Dendritic cell treated with granulocyte-macrophage colony-stimulating factor and Interleukin-4, amounts not matched to agents 40 ng/mL and 50 ng/mL, for 4 days (primary cell): ENCODE results near the gene MAP2K4.
"Not testable (repeated sequence)": the region's sequence is repeated elsewhere in the genome, so short reads cannot be mapped to it uniquely, and the experiment has no call there.

Experiments
- H3K27ac Mint-ChIP-seq: one replicate; pipeline ENCODE4 v1.8.0; 2022; ENCODE audit warnings: mild to moderate bottlenecking, mixed read lengths
- H3K27me3 Mint-ChIP-seq: one replicate; pipeline ENCODE4 v1.8.0; 2022; ENCODE audit warnings: mild to moderate bottlenecking, mixed read lengths
- H3K36me3 Mint-ChIP-seq: one replicate; pipeline ENCODE4 v1.8.0; 2022; ENCODE audit warnings: low read depth, mixed read lengths
- H3K4me1 Mint-ChIP-seq: one replicate; pipeline ENCODE4 v1.8.0; 2022; ENCODE audit warnings: low read depth, mixed read lengths
- H3K4me3 Mint-ChIP-seq: one replicate; pipeline ENCODE4 v1.8.0; 2022; ENCODE audit warnings: mild to moderate bottlenecking, moderate library complexity, mixed read lengths
- H3K9me3 Mint-ChIP-seq: one replicate; pipeline ENCODE4 v1.8.0; 2022; ENCODE audit warnings: mixed read lengths
- intact Hi-C: fragments of 100-400 bp; cut with micrococcal nuclease; formaldehyde crosslinking; loops from one replicate; pipeline ENCODE4 v1.15.0; 2022

Gene MAP2K4

DNA sequence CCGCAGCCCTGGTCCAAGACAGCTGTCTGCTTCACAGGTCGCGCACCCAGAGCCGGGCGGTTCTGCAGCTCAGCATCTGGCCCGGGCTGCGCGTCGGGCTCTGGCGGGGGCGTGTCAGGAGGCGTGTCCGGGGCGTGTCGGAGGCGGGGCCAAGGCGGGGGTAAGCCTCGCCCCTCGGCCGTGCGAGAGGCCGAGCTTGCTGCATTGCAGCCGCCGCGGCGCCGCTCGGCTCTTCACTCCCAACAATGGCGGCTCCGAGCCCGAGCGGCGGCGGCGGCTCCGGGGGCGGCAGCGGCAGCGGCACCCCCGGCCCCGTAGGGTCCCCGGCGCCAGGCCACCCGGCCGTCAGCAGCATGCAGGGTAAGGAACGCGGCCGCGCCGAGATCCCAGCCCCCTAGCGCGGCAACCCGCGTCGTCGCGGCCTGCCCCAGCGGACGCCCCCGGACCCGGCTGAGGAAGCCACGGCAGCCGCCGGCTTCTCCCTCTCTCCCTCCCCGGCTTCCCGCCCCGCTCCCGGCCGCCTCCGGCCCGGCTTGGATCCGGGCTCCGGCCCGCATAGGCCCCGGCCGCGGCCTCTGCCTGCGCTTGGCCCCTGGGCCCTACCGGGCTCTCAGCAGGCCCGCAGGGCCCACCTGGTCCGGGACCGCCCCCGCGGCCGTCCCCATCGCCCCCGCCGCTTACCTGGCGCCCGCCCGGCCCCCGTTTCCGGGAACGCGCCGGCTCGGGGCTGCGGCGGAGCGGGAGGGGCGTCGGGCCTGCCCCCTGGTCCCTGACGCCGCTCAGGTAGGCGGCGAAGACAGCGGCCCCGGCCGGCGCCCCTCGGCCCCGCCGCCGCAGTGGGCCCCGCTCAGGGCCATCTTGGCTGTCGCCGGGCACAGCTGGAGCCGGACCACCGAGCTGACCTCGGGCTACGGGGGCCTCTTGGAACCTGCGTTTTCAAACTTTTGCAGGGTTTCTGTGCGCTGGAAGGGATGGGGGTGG is at the start of gene MAP2K4:
TSS of gene MAP2K4 (plus strand) at position 236 of the 981 bp plus-strand sequence. CDS start at position 246, 10 bp downstream.
- H3K9me3 Mint-ChIP-seq = no peaks in the 10 kb centered on the region
- peaks cover under 1% of the 10 kb centered on the region for H3K36me3 Mint-ChIP-seq
- peaks cover 29% of the 10 kb centered on the region for H3K4me1 Mint-ChIP-seq
- peak within 1 kb of the TSS; percentile 74 for H3K4me3 Mint-ChIP-seq
- peaks cover 15% of the 10 kb centered on the region for H3K27me3 Mint-ChIP-seq
- intact Hi-C loops = loop anchor here (1.0 kb wide), 1 partner anchor 25 kb away; no protein-coding TSS in a partner anchor
- peak within 1 kb of the TSS; percentile 60 for H3K27ac Mint-ChIP-seq

GRCh38 chr17:11972741-11973140 is 47.9 kb upstream of the MAP2K4 start:
- Mint-ChIP-seq H3K36me3 (peaks cover 32% of the 10 kb centered on the region), H3K9me3 (peaks cover 24% of the 10 kb centered on the region)
- intact Hi-C loops, H3K27ac Mint-ChIP-seq, H3K4me3 Mint-ChIP-seq, H3K4me1 Mint-ChIP-seq, H3K27me3 Mint-ChIP-seq: not testable (repeated sequence)

DNA sequence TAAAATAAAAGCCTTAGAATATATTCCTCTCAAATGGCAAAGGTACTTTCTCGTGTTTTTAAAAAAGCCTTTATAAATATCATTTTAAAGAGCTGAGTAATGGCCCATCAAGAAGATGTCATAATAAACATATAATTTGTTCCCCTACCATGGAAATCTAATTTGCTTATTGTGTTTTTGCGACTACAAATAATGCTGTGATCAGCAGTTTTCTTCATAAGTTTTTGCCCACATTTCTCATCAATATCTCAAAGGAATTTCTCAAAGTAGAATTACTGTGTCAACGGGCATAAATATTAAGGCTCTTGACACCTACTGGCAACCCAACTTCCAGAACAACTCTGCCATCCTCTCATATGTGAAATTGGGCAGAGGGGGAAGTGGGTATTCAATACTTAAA is 40.9 kb upstream of the MAP2K4 start:
- no peaks in the 10 kb centered on the region for H3K4me1 Mint-ChIP-seq
- intact Hi-C loops = no loop called here
- no peaks in the 10 kb centered on the region for H3K27me3 Mint-ChIP-seq
- H3K4me3 Mint-ChIP-seq = no peak overlapping the region
- no peaks in the 10 kb centered on the region for H3K9me3 Mint-ChIP-seq
- H3K27ac Mint-ChIP-seq = no peak overlapping the region
- peaks cover 78% of the 10 kb centered on the region for H3K36me3 Mint-ChIP-seq

DNA sequence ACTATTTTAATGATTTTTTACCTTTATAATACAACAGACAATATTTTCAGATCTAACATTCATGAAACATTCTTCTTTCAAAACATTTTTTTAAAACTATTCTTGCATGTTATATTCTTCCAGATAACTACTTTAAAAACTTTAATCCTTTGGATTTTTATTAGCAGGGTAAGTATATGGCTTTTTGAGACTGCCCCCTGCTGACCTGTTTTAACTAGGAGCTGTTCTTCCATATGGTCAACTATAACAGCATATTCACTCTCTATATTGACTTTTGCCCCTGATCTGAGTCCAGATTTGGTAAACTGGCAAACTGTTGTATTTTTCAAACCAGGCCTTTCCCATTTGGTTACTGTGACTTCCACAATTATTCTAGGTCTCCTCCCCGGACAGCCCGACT is 39.9 kb upstream of the MAP2K4 start:
- Mint-ChIP-seq H3K4me3 (no peak overlapping the region), H3K4me1 (no peaks in the 10 kb centered on the region), H3K36me3 (peaks cover 80% of the 10 kb centered on the region), H3K27me3 (no peaks in the 10 kb centered on the region), H3K9me3 (no peaks in the 10 kb centered on the region), H3K27ac (no peak overlapping the region)
- intact Hi-C loops = no loop called here

- H3K9me3 Mint-ChIP-seq = no peaks in the 10 kb centered on the region
These were observed 38.8 kb upstream of the MAP2K4 start for GRCh38 chr17:11981862-11982261.

DNA sequence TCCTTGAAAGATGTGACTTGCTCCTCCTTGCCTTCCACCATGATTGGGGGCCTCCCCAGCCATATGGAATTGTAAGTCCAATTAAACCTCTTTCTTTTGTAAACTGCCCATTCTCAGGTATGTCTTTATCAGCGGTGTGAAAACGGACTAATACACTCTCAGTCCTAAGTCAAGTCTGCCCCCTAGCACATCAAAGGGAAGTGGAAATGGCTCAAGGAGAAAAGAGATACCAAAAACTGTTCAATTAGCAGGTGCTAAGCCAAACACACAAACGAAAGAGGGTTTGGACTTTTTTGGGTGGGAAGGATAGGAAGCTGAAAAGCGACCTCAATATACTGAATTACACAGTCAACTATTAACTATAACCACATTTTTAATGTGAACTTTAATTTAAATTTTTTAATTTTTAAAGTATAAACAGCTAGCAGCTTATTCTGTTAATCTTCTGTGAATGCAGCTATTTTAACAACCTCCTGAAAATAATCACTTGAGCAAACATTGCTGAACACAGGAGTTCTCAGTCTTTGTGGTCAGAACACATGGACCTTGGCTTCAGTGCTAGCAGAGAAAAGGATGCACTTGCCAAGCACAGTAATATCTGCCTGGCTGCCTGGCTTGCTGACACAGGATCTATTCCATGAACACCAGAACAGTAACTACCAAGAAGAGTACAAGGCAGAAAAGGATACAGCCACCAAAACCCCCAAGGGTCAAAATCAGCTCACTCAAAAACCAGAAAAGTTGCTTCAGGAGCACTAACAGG is 34.3 kb upstream of the MAP2K4 start:
- Mint-ChIP-seq H3K27ac (no peak overlapping the region), H3K9me3 (no peaks in the 10 kb centered on the region), H3K4me1 (no peaks in the 10 kb centered on the region), H3K36me3 (peaks cover 79% of the 10 kb centered on the region), H3K4me3 (no peak overlapping the region), H3K27me3 (no peaks in the 10 kb centered on the region)
- intact Hi-C loops = no loop called here

More at GRCh38 chr17:11981862-11982261, 38.8 kb upstream of the MAP2K4 start:
- H3K27me3 Mint-ChIP-seq = no peaks in the 10 kb centered on the region
- peaks cover 74% of the 10 kb centered on the region for H3K36me3 Mint-ChIP-seq
- intact Hi-C loops = no loop called here
- no peak overlapping the region for H3K27ac Mint-ChIP-seq
- H3K4me1 Mint-ChIP-seq = no peaks in the 10 kb centered on the region
- no peak overlapping the region for H3K4me3 Mint-ChIP-seq

DNA sequence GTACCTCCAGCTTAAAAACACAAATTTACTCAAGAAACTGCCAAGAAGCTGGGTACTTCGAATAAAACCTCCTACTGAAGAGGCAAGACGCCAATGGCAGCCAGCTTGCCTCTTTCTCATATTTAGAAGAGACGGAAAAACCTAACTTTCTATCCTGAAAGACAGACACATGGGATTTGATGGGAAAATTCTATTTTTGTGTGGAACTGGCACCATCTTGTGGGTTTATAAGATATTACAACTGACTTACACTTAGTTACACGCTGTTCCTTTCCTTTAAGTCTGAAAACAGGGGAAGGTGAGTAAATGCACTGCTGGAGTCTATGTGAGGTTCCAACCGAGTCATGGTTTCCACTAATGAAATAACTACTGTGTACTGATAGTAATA is 33.7 kb upstream of the MAP2K4 start:
- Mint-ChIP-seq H3K36me3 (peaks cover 78% of the 10 kb centered on the region), H3K4me1 (no peaks in the 10 kb centered on the region), H3K4me3 (no peak overlapping the region), H3K27ac (no peak overlapping the region), H3K27me3 (no peaks in the 10 kb centered on the region), H3K9me3 (no peaks in the 10 kb centered on the region)
- intact Hi-C loops = no loop called here

DNA sequence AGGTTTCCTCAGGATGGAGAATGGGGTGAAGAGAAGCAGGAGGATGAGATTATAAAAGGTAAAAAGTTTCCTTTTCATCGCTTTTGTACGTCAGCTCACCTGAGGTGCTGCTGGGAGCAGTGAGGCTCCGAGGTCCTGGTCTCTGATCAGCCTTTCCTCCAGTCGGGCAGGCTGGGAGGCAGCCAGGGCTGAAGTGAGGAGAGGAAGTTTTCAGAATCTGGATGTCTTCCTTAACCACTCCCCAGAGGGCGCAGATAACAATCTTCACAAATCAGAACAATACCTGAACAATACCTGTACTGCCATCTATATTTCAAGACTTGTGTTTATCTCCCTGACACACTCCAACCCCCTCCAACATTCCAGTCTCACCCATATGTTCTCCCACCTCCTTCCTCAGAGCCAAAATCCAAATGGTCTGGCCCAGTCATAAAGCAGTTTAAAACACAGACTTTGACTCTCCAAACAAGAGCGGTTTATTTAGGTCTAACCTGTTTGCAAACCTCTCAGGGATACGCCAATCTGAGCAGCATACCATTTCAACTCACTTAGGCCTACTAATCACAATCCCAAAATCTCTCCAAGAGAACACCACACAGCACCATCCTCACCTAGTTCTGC is 30.2 kb upstream of the MAP2K4 start:
- intact Hi-C loops = no loop called here
- H3K4me1 Mint-ChIP-seq = no peaks in the 10 kb centered on the region
- H3K27ac Mint-ChIP-seq = no peak overlapping the region

GRCh38 chr17:11991461-11991860 is 29.2 kb upstream of the MAP2K4 start:
- no peak overlapping the region for H3K4me3 Mint-ChIP-seq
- no peaks in the 10 kb centered on the region for H3K9me3 Mint-ChIP-seq
- H3K36me3 Mint-ChIP-seq = peaks cover 54% of the 10 kb centered on the region
- no peaks in the 10 kb centered on the region for H3K27me3 Mint-ChIP-seq
- intact Hi-C loops = no loop called here
- H3K27ac Mint-ChIP-seq = no peak overlapping the region
- no peaks in the 10 kb centered on the region for H3K4me1 Mint-ChIP-seq

More for the DNA sequence above, 30.2 kb upstream of the MAP2K4 start:
- Mint-ChIP-seq H3K4me3 (no peak overlapping the region), H3K9me3 (no peaks in the 10 kb centered on the region), H3K27me3 (no peaks in the 10 kb centered on the region), H3K36me3 (peaks cover 60% of the 10 kb centered on the region)

- peak overlapping the region; percentile 90 for H3K4me3 Mint-ChIP-seq
- H3K27ac Mint-ChIP-seq = peak overlapping the region; percentile 90
- no peaks in the 10 kb centered on the region for H3K27me3 Mint-ChIP-seq
- intact Hi-C loops = loop anchor here (1.0 kb wide), 1 partner anchor 24 kb away; the partner anchor contains the start of gene MAP2K4
- H3K9me3 Mint-ChIP-seq = no peaks in the 10 kb centered on the region
- peaks cover 17% of the 10 kb centered on the region for H3K4me1 Mint-ChIP-seq
- peaks cover 23% of the 10 kb centered on the region for H3K36me3 Mint-ChIP-seq
These were observed 23.9 kb upstream of the MAP2K4 start for GRCh38 chr17:11996722-11997146.

DNA sequence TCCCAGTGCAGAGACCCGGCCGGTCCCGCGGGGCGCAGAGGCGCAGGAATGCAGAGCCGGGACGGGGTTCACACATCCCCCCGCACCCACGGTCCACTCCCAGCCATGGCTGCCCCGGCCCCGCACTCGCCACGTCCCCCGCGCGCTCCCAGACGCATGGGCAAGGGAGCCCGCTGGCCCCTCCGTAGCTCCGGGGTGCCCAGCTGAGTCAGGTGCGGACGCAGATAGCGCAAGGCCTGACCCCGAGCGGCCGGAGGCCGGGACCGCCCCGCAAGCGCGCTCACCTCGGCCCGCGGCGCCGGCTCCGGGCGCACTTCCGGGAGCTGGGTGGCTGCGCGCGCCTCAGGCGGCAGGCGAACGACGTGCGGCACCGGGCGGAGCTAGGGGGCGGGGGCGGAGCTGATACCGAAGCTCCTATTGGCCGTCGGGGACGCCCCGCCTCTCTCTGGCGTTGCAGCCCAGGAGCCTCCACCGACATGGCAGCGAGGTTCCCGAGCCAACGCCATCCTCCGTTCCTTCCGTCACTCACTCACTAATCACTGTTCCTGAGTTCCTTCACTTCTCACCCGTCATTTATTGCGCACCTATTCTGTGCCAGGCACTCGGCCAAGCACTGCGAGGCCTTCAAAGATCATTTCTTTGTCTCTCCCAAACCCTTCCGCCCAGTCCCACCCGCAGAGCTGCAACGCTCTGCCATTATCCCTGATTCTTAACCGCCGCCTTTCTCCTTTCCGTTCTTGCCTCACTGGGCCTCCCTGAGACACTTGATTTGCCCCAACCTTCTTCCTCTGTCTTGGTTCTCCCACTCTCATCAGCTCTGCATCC is 23.3 kb upstream of the MAP2K4 start, which contains the start of gene ZNF18:
TSS of gene ZNF18 (minus strand) at position 329 of the 825 bp plus-strand sequence. CDS start 4,646 bp downstream, outside the sequence.
- Mint-ChIP-seq H3K9me3 (no peaks in the 10 kb centered on the region), H3K36me3 (peaks cover 17% of the 10 kb centered on the region), H3K27me3 (no peaks in the 10 kb centered on the region), H3K27ac (peak within 1 kb of the TSS; percentile 90), H3K4me3 (peak within 1 kb of the TSS; percentile 90), H3K4me1 (peaks cover 17% of the 10 kb centered on the region)
- intact Hi-C loops = no loop called here

- H3K4me3 Mint-ChIP-seq = peak overlapping the region; percentile 90
- peak overlapping the region; percentile 90 for H3K27ac Mint-ChIP-seq
- no peaks in the 10 kb centered on the region for H3K9me3 Mint-ChIP-seq
- H3K4me1 Mint-ChIP-seq = peaks cover 17% of the 10 kb centered on the region
- H3K27me3 Mint-ChIP-seq = no peaks in the 10 kb centered on the region
- intact Hi-C loops = no loop called here
- peaks cover 12% of the 10 kb centered on the region for H3K36me3 Mint-ChIP-seq
These were observed 22.8 kb upstream of the MAP2K4 start for GRCh38 chr17:11997972-11998233.

DNA sequence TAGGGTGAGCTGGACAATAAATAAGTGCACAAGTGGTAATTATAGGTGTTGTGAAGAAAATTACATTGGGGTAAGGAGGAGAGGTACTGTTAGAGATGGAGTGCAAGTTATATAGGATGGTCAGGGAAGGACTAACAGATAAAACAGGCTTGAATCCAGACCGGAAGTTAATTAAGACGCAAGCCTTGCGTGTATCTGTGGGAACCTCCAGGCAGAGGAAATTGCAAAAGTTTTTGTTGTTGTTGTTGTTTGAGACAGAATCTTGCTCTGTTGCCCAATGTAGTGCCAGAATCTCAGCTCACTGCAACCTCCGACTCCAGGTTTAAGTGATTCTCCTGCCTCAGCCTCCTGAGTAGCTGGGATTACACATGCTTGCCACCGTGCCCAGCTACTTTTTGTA is 21.0 kb upstream of the MAP2K4 start:
- H3K9me3 Mint-ChIP-seq = no peaks in the 10 kb centered on the region
- H3K27ac Mint-ChIP-seq = peak overlapping the region; percentile 45
- peaks cover 17% of the 10 kb centered on the region for H3K4me1 Mint-ChIP-seq
- H3K36me3 Mint-ChIP-seq = peaks cover 7% of the 10 kb centered on the region
- intact Hi-C loops = no loop called here
- no peak overlapping the region for H3K4me3 Mint-ChIP-seq
- no peaks in the 10 kb centered on the region for H3K27me3 Mint-ChIP-seq
